WTC11 (cell line): ENCODE data around the gene PIGZ. TPM values are rescaled to one million over a fixed set of nuclear protein-coding genes. Genes with fewer than 3 reads are reported as not detected.

ENCODE experiments used
- ATAC-seq: fragments of 200-7000 bp; cut with Tn5 transposase; 2 replicates; pipeline ENCODE4 v1.10.0; 2021; ENCODE audit warnings: mild to moderate bottlenecking, moderate library complexity
- CTCF ChIA-PET: fragments of 300-600 bp; sonication (Branson Sonifier 250); formaldehyde crosslinking; loops from one replicate; lab custom pipeline; 2021; ENCODE audit warnings: antibody characterized with exemption; lab: Charles Lee
- POLR2A ChIA-PET: fragments of 350-600 bp; sonication (Branson Sonifier 250); formaldehyde crosslinking; loops from one replicate; lab custom pipeline; 2021; ENCODE audit warnings: antibody characterized with exemption; lab: Charles Lee
- DNase-seq: peaks from one replicate; pipeline ENCODE4 v3.0.0; 2021; ENCODE audit warnings: low spot score
- H3K27ac Mint-ChIP-seq: 2 replicates; pipeline ENCODE4 v1.8.0; 2021; ENCODE audit warnings: mixed read lengths
- H3K27me3 Mint-ChIP-seq: 2 replicates; pipeline ENCODE4 v1.8.0; 2021; ENCODE audit warnings: low read depth, mild to moderate bottlenecking, moderate library complexity, mixed read lengths
- H3K36me3 Mint-ChIP-seq: 2 replicates; pipeline ENCODE4 v1.8.0; 2021; ENCODE audit warnings: mixed read lengths
- H3K4me1 Mint-ChIP-seq: 2 replicates; pipeline ENCODE4 v1.8.0; 2022; ENCODE audit warnings: mixed read lengths
- H3K4me3 Mint-ChIP-seq: 2 replicates; pipeline ENCODE4 v1.8.0; 2021; ENCODE audit warnings: mild to moderate bottlenecking, moderate library complexity, mixed read lengths
- H3K9me3 Mint-ChIP-seq: 2 replicates; pipeline ENCODE4 v1.8.0; 2021; ENCODE audit warnings: mixed read lengths
- ARID4B ChIP-seq: sonication (generic); formaldehyde crosslinking; IDR thresholded peaks from 2 replicates; pipeline ENCODE4 v1.8.0; 2023; ENCODE audit warnings: missing genetic modification reagents, mild to moderate bottlenecking, borderline replicate concordance
- CBFB ChIP-seq: sonication (generic); formaldehyde crosslinking; IDR thresholded peaks from 2 replicates; pipeline ENCODE4 v1.8.1; 2022; ENCODE audit warnings: mild to moderate bottlenecking, low read depth, missing genetic modification reagents
- E2F4 ChIP-seq: sonication (generic); formaldehyde crosslinking; IDR thresholded peaks from 2 replicates; pipeline ENCODE4 v1.8.1; 2022; ENCODE audit warnings: low read depth, mild to moderate bottlenecking, moderate library complexity, missing genetic modification reagents, borderline replicate concordance
- EMX1 ChIP-seq: fragments of 250-450 bp; sonication (Bioruptor Pico); IDR thresholded peaks from 2 replicates; pipeline ENCODE4 v1.8.0; 2021; ENCODE audit warnings: mild to moderate bottlenecking
- ESRRA ChIP-seq: sonication (generic); formaldehyde crosslinking; IDR thresholded peaks from 2 replicates; pipeline ENCODE4 v1.8.1; 2022; ENCODE audit warnings: mild to moderate bottlenecking, missing genetic modification reagents, borderline replicate concordance
- FOXP4 ChIP-seq: sonication (generic); formaldehyde crosslinking; IDR thresholded peaks from 2 replicates; pipeline ENCODE4 v1.8.0; 2022; ENCODE audit warnings: mild to moderate bottlenecking, missing genetic modification reagents
- GRHL2 ChIP-seq: fragments of 250-450 bp; sonication (Bioruptor Pico); IDR thresholded peaks from 2 replicates; pipeline ENCODE4 v1.8.0; 2022; ENCODE audit warnings: mild to moderate bottlenecking, moderate library complexity; ENCODE audit not compliant: insufficient replicate concordance, severe bottlenecking
- HMGA2 ChIP-seq: fragments of 250-450 bp; sonication (Bioruptor Pico); IDR thresholded peaks from 2 replicates; pipeline ENCODE4 v1.4.0; 2021; ENCODE audit warnings: mild to moderate bottlenecking, moderate library complexity
- SMAD3 ChIP-seq: sonication (generic); formaldehyde crosslinking; IDR thresholded peaks from 2 replicates; pipeline ENCODE4 v1.8.0; 2022; ENCODE audit warnings: missing genetic modification reagents, mild to moderate bottlenecking, borderline replicate concordance
- TCF7 ChIP-seq: sonication (generic); formaldehyde crosslinking; IDR thresholded peaks from 2 replicates; pipeline ENCODE4 v1.8.0; 2022; ENCODE audit warnings: mild to moderate bottlenecking, low read depth, missing genetic modification reagents, moderate library complexity
- TEAD1 ChIP-seq: sonication (generic); formaldehyde crosslinking; IDR thresholded peaks from 2 replicates; pipeline ENCODE4 v1.8.0; 2022; ENCODE audit warnings: mild to moderate bottlenecking, missing genetic modification reagents
- TP53 ChIP-seq: sonication (generic); formaldehyde crosslinking; IDR thresholded peaks from 2 replicates; pipeline ENCODE4 v1.8.1; 2023; ENCODE audit warnings: mild to moderate bottlenecking, missing genetic modification reagents
- USF1 ChIP-seq: sonication (generic); formaldehyde crosslinking; IDR thresholded peaks from 2 replicates; pipeline ENCODE4 v1.8.0; 2022; ENCODE audit warnings: mild to moderate bottlenecking, missing genetic modification reagents
- ZNF317 ChIP-seq: sonication (generic); formaldehyde crosslinking; IDR thresholded peaks from 2 replicates; pipeline ENCODE4 v1.8.1; 2023; ENCODE audit warnings: low read depth, mild to moderate bottlenecking, moderate library complexity, missing genetic modification reagents, borderline replicate concordance
- total RNA-seq: library from RNA; stranded (reverse); gene quantifications from 3 replicates; pipeline ENCODE4 v1.2.3, GENCODE V29; 2021
- TF ChIP-seq, protein P1 (sequence below): sonication (generic); formaldehyde crosslinking; IDR thresholded peaks from 2 replicates; pipeline ENCODE4 v1.8.0; 2023; ENCODE audit warnings: mild to moderate bottlenecking, missing genetic modification reagents
- TF ChIP-seq, protein P2 (sequence below): sonication (generic); formaldehyde crosslinking; IDR thresholded peaks from 2 replicates; pipeline ENCODE4 v1.8.1; 2023; ENCODE audit warnings: mild to moderate bottlenecking, missing genetic modification reagents

The PIGZ gene
- total RNA-seq, 1 experiment from 2014 or later: 0.37 TPM

DNA sequence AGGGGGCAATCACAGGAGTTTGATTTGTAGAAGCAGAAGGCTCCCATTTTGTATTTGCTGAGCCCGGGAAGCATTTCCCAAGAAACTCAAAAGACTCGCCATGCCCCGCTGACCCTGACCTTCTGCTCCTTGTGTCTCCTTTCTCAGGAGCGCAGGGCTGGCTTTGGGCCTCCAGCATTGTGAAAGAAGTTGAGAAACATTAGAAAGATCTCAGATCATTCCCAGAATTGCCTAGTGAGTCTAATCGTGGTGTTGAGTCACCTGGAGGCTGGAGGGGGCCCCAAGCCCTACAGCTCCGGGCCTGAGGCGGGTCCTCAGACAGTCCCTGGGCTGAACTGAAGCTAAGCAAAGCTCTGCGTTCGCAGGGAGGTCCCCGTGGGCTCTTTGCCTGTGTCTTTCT lies 10.9 kb upstream of the PIGZ start:
- DNase-seq: no peak
- H3K9me3 Mint-ChIP-seq: peaks cover 16% of the 10 kb centered on the region
- TF ChIP-seq CBFB (CRISPR knock-in tag): no peak
- ATAC-seq: no peak
- H3K27ac Mint-ChIP-seq: no peak overlapping the region
- H3K36me3 Mint-ChIP-seq: peaks cover 10% of the 10 kb centered on the region; the same call in 1 of the 2 replicates
- peaks cover 4% of the 10 kb centered on the region; the same call in 1 of the 2 replicates for H3K4me1 Mint-ChIP-seq
- ChIA-PET POLR2A (no interaction called here), CTCF (interaction anchor here (0.7 to 2.1 kb wide), 6 partner anchors 9 to 522 kb away, joined by 3 to 7 read pairs (median 4); no protein-coding TSS in a partner anchor)
- no peak overlapping the region for H3K4me3 Mint-ChIP-seq
- peaks cover 8% of the 10 kb centered on the region for H3K27me3 Mint-ChIP-seq

DNA sequence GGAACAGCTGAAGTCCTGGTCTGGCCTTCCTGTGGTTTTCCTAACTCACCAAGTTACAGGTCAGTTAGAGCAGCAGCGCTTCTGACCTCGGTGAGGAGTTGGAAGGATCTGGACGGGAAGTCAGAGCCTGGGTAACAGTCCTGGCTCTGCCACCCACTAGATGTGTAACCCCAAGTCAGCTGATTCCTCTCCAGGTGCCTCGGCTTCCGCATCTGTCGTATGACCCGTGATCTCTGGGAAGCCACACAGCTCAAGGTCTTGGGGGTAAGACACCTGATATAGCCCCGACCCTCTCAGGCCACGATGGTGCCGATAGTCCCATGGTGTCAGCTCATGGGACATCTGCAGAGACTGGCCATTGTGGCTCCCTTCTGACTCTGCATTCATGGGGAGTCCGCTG lies 8.3 kb upstream of the PIGZ start:
- no peak for TF ChIP-seq SMAD3 (CRISPR knock-in tag)
- TF ChIP-seq GRHL2 (CRISPR knock-in tag): no peak
- TF ChIP-seq TCF7 (CRISPR knock-in tag): no peak
- no peak for TF ChIP-seq ZNF317 (CRISPR knock-in tag)
- TF ChIP-seq TEAD1 (CRISPR knock-in tag): no peak
- TF ChIP-seq, protein P1, sequence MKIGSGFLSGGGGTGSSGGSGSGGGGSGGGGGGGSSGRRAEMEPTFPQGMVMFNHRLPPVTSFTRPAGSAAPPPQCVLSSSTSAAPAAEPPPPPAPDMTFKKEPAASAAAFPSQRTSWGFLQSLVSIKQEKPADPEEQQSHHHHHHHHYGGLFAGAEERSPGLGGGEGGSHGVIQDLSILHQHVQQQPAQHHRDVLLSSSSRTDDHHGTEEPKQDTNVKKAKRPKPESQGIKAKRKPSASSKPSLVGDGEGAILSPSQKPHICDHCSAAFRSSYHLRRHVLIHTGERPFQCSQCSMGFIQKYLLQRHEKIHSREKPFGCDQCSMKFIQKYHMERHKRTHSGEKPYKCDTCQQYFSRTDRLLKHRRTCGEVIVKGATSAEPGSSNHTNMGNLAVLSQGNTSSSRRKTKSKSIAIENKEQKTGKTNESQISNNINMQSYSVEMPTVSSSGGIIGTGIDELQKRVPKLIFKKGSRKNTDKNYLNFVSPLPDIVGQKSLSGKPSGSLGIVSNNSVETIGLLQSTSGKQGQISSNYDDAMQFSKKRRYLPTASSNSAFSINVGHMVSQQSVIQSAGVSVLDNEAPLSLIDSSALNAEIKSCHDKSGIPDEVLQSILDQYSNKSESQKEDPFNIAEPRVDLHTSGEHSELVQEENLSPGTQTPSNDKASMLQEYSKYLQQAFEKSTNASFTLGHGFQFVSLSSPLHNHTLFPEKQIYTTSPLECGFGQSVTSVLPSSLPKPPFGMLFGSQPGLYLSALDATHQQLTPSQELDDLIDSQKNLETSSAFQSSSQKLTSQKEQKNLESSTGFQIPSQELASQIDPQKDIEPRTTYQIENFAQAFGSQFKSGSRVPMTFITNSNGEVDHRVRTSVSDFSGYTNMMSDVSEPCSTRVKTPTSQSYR: no peak
- no peak for TF ChIP-seq E2F4 (CRISPR knock-in tag)
- no peak for TF ChIP-seq TP53 (CRISPR knock-in tag)
- TF ChIP-seq FOXP4 (CRISPR knock-in tag): no peak
- TF ChIP-seq ESRRA (CRISPR knock-in tag): no peak
- no peak for TF ChIP-seq ARID4B (CRISPR knock-in tag)
- TF ChIP-seq EMX1 (CRISPR knock-in tag): no peak
- TF ChIP-seq HMGA2 (CRISPR knock-in tag): no peak
- TF ChIP-seq, protein P2, sequence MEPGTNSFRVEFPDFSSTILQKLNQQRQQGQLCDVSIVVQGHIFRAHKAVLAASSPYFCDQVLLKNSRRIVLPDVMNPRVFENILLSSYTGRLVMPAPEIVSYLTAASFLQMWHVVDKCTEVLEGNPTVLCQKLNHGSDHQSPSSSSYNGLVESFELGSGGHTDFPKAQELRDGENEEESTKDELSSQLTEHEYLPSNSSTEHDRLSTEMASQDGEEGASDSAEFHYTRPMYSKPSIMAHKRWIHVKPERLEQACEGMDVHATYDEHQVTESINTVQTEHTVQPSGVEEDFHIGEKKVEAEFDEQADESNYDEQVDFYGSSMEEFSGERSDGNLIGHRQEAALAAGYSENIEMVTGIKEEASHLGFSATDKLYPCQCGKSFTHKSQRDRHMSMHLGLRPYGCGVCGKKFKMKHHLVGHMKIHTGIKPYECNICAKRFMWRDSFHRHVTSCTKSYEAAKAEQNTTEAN (CRISPR knock-in tag): no peak
- no peak for TF ChIP-seq USF1 (CRISPR knock-in tag)
- Mint-ChIP-seq H3K27me3 (peaks cover 13% of the 10 kb centered on the region), H3K36me3 (peaks cover 3% of the 10 kb centered on the region; the same call in 1 of the 2 replicates), H3K4me3 (no peak overlapping the region), H3K27ac (no peak overlapping the region; the same call in 1 of the 2 replicates), H3K9me3 (peaks cover 5% of the 10 kb centered on the region), H3K4me1 (peaks cover 4% of the 10 kb centered on the region; the same call in 1 of the 2 replicates)
- ChIA-PET POLR2A (no interaction called here), CTCF (interaction anchor here (0.6 kb wide), 1 partner anchor 52 kb away, joined by 3 read pairs; the partner anchor contains the start of gene MELTF)
- no peak for ATAC-seq
- no peak for DNase-seq
